Muscle layer of colon (tissue), 2 donors: Measurements from ENCODE around the gene RYR2.

ENCODE experiments used
- H3K27ac ChIP-seq: one replicate; pipeline ENCODE4 v1.7.0; 2013; ENCODE audit warnings: low read depth, mild to moderate bottlenecking, low read length, moderate library complexity
- H3K27me3 ChIP-seq, 2 donors: one replicate each; pipeline ENCODE4 v1.7.0; 2013; ENCODE audit warnings: low read length in 2 of 2, mild to moderate bottlenecking in 2 of 2; ENCODE audit not compliant: insufficient read depth in 2 of 2, control insufficient read depth in 1 of 2
- H3K36me3 ChIP-seq: one replicate; pipeline ENCODE4 v1.7.0; 2013; ENCODE audit warnings: mild to moderate bottlenecking, low read length; ENCODE audit not compliant: insufficient read depth
- H3K4me1 ChIP-seq: one replicate; pipeline ENCODE4 v1.7.0; 2013; ENCODE audit warnings: mild to moderate bottlenecking, low read length; ENCODE audit not compliant: insufficient read depth
- H3K4me3 ChIP-seq, 2 donors: one replicate each; pipeline ENCODE4 v1.7.0; 2013; ENCODE audit warnings: low read length in 2 of 2, low read depth in 1 of 2, mild to moderate bottlenecking in 1 of 2, moderate library complexity in 1 of 2
- H3K9ac ChIP-seq: one replicate; pipeline ENCODE4 v1.7.0; 2013; ENCODE audit warnings: low read length
- H3K9me3 ChIP-seq: one replicate; pipeline ENCODE4 v1.7.0; 2013; ENCODE audit warnings: mild to moderate bottlenecking, low read length
- donor health status: abdominal sarcoma.
- donor health status: Adenocarcinoma of cecum.

RYR2 gene

DNA sequence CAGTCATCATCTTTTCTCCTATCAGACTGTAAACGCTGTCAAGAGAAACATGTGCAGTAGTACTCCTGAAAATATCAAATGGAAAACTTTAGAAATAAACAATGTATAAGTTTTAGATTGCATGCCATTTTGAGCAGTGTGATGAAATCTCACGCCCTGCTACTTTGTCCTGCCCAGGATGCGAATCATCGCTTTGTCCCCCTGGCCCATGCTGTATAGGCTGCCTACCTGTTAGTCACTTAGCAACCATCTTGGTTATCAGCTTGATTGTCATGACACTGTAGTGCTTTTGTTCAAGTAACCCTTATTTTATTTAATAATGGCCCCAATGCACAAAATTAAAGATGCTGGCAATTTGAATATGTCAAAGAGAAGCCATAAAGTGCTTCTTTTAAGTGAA is 485.8 kb downstream of the RYR2 start:
- Histone ChIP-seq H3K36me3 (no peaks in the 10 kb centered on the region), H3K4me1 (no peaks in the 10 kb centered on the region), H3K9ac (no peak overlapping the region), H3K27ac (no peak overlapping the region), H3K4me3 (no peak overlapping the region), H3K9me3 (no peaks in the 10 kb centered on the region), H3K27me3 (no peaks in the 10 kb centered on the region)

DNA sequence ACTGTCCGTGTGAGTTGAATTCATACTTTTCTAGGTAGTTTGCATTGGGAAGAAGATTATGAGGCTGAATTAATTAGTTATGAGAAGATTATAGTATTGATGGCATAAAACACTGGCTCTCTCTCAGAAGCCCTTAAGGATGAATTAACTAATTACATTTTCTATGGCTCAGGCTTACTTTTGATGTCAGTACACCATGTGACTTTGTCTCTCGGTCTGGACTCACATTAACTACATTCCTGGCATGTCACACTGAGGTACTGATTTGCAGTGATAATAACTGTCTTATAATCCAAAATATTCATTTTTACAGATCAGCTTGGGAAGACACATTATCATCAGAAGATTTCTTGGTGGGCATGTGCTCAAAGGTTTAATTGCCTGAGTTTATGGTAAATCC is 486.6 kb downstream of the RYR2 start:
- Histone ChIP-seq H3K9ac (no peak overlapping the region), H3K27ac (no peak overlapping the region), H3K27me3 (no peaks in the 10 kb centered on the region), H3K36me3 (no peaks in the 10 kb centered on the region), H3K4me3 (no peak overlapping the region), H3K4me1 (no peaks in the 10 kb centered on the region), H3K9me3 (no peaks in the 10 kb centered on the region)

DNA sequence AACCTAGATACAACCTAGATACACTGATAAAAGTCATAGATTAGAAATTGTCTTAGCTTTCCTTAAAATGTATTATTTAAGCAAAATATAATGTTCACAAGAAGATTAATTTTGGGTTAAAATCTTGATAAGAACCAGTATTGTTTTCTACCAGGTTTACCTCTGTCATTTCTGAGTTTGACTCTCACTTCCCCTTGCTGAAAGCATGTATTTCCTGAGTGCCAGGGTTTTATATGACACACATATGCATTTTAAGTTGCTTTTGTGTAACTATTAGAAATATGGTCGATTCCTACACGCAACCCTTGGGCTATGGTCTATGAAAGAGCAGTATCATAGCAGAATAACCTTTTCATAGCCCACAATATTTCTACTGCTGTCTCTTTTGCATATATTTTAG is 497.1 kb downstream of the RYR2 start:
- H3K4me1 ChIP-seq, result no peaks in the 10 kb centered on the region
- no peaks in the 10 kb centered on the region for H3K36me3 ChIP-seq
- no peaks in the 10 kb centered on the region for H3K27me3 ChIP-seq
- no peak overlapping the region for H3K9ac ChIP-seq
- H3K9me3 ChIP-seq, result no peaks in the 10 kb centered on the region
- H3K27ac ChIP-seq, result no peak overlapping the region
- no peak overlapping the region for H3K4me3 ChIP-seq

DNA sequence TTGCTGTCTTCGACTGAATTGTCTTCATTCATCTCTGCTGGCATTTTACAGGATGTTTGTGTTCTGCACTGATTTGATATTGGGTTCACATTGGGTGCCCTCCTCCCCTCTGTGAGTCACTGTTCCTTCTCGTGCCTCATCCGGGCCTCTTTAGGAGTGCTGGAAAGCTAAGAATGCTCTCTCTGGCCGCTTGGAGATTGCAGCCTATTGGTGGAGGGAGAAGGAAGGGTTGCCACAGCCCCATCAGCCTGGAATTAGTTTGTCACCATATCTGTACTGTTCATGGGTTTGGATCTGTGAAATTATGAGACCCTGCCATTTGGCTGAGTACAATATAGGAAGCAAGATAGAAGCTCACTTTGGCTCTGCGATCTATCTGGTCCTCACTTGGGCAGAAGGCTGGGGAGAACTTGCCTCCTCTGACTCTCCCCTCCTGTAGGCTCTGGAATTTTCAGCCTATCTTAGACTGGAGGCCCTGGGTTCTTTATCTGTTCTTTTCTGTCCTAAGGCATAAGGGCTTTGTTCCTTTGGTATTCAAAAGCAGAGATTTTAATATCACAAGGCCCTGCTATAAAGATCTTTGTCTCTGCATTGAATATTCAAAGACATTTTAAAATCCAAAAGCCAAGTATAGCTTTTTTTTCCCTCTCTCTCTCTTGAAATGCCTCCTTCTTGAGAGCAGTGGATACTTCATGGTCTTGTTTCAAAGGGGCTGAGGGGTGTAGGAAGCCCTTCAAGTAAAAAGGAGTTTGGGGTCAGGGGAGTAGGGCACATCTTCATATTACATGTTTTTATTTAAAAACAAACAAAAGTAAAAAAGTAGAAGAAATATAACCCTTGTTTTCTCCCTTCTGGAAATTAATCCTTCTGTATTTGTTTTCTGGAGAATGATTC is 500.8 kb downstream of the RYR2 start:
- Histone ChIP-seq H3K4me1 (no peaks in the 10 kb centered on the region), H3K36me3 (no peaks in the 10 kb centered on the region), H3K27ac (no peak overlapping the region), H3K9ac (no peak overlapping the region), H3K27me3 (no peaks in the 10 kb centered on the region), H3K4me3 (no peak overlapping the region), H3K9me3 (no peaks in the 10 kb centered on the region)

DNA sequence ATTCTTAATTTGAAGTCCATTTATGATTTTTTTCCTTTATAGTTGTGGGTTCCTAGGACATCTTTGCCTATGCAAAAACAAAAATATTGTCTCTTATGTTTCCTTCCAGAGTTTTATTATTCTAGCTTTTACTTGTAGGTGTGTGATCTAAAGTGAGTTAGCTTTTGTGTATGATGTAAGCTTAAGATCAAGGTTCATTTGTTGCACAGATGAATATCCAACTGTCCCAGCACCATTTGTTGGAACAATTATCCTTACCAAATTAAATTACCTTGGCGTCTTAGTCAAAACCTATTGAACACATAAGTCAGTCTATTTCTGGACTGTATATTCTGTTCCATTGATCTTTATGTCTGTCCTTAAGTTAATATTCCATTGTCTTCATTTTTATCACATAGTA is 511.1 kb downstream of the RYR2 start:
- no peaks in the 10 kb centered on the region for H3K4me1 ChIP-seq
- no peaks in the 10 kb centered on the region for H3K36me3 ChIP-seq
- H3K4me3 ChIP-seq, result no peak overlapping the region
- H3K27me3 ChIP-seq, result no peaks in the 10 kb centered on the region
- H3K27ac ChIP-seq, result no peak overlapping the region
- no peaks in the 10 kb centered on the region for H3K9me3 ChIP-seq
- no peak overlapping the region for H3K9ac ChIP-seq

DNA sequence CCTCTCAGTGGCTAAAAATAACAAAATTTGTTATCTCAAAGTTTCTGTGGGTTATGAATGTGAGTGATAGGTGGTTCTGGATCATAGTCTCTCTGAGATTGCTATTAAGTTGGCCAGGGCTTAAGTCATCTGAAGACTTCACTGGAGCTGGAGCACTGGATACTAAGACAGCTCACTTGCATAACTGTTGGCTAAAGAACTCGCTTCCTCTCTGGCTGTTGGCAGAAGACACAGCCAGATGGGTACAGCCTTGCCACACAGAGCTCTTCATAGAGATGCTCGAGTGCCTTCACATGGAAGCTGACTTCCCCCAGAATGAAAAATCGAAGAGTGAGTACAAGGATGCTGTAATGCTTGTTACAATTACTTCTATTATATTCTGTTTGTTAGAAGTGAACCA is 514.9 kb downstream of the RYR2 start:
- no peak overlapping the region for H3K27ac ChIP-seq

DNA sequence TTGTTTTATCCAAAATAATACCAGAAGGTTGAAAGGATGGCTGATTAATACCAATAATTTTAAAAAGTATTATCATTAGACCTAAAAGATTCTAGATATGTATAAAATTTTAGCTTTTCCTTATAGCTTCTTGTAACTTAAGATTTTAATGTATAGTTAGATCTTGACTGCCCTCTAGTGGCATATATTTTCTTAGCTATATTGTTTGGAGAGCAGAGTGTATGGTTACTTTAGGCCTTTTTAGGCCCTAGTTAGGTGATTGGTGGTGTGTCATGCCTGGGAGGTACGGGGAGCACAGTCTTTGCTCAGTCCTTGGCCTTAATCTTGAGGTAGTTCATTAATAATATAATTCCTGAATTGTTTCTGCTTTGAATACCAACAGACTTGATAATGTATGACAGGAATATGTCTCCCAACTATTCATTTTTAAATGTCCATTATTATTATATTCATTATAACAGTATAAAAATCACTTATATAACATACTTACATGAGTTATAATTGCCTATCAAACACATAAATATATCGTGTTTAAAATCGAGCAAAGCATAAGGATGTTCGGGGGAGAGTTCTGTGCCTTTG is 520.3 kb downstream of the RYR2 start:
- Histone ChIP-seq H3K9me3 (no peaks in the 10 kb centered on the region), H3K4me1 (no peaks in the 10 kb centered on the region), H3K27me3 (no peaks in the 10 kb centered on the region), H3K27ac (no peak overlapping the region), H3K36me3 (no peaks in the 10 kb centered on the region), H3K4me3 (no peak overlapping the region), H3K9ac (no peak overlapping the region)

More for the DNA sequence above, 514.9 kb downstream of the RYR2 start:
- Histone ChIP-seq H3K36me3 (no peaks in the 10 kb centered on the region), H3K4me1 (no peaks in the 10 kb centered on the region), H3K9me3 (no peaks in the 10 kb centered on the region), H3K9ac (no peak overlapping the region), H3K27me3 (no peaks in the 10 kb centered on the region), H3K4me3 (no peak overlapping the region)

DNA sequence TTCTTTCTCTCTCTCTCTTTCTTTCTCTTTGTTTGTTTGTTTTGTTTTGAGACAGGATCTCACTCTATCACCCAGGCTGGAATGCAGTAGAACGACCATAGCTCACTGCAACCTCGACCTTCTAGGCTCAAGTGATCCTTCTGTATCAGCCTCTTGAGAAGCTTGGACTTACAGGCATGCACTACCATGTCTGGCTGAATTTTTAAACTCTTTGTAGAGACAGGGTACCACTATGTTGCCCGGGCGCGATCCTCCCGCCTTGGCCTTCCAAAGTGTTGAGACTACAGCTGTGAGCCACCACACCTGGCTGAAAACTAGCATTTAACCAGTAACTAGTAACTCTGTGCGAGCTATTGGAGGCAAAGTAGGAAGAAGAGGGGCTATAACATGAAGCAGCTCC is 523.3 kb downstream of the RYR2 start:
- Histone ChIP-seq H3K9ac (no peak overlapping the region), H3K27ac (no peak overlapping the region)

DNA sequence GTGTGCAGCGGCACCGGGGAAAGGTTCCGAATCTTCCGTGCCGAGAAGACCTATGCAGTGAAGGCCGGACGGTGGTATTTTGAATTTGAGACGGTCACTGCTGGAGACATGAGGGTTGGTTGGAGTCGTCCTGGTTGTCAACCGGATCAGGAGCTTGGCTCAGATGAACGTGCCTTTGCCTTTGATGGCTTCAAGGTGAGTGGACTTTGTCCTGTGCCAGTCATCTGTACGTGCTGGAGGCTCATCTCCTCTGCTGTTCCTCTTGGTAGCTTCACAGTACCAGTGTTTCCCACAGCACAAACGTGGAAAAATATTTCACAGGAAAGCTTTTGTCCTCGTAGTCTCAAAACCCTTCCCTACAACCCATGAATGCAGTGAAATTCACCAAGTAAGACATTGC is 524.6 kb downstream of the RYR2 start:
- Histone ChIP-seq H3K36me3 (no peaks in the 10 kb centered on the region), H3K9me3 (no peaks in the 10 kb centered on the region), H3K27ac (no peak overlapping the region), H3K9ac (no peak overlapping the region), H3K4me3 (no peak overlapping the region), H3K4me1 (no peaks in the 10 kb centered on the region), H3K27me3 (no peaks in the 10 kb centered on the region)

More for the DNA sequence above, 523.3 kb downstream of the RYR2 start:
- no peaks in the 10 kb centered on the region for H3K27me3 ChIP-seq
- H3K9me3 ChIP-seq, result no peaks in the 10 kb centered on the region
- H3K4me1 ChIP-seq, result no peaks in the 10 kb centered on the region
- H3K4me3 ChIP-seq, result no peak overlapping the region
- H3K36me3 ChIP-seq, result no peaks in the 10 kb centered on the region

DNA sequence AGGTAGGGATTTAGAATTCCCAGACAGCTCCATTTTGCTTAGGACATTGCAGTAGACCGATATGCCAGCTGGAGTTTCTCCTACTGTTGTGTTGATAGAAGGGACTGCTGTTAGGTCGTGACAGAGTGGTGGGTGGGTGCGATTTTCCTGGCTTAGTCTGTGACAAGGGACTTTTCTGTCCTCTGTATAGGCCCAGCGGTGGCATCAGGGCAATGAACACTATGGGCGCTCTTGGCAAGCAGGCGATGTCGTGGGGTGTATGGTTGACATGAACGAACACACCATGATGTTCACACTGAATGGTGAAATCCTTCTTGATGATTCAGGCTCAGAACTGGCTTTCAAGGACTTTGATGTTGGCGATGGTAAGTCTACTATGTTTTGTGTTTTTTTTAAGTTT is 527.0 kb downstream of the RYR2 start:
- Histone ChIP-seq H3K27me3 (no peaks in the 10 kb centered on the region), H3K4me3 (no peak overlapping the region)

DNA sequence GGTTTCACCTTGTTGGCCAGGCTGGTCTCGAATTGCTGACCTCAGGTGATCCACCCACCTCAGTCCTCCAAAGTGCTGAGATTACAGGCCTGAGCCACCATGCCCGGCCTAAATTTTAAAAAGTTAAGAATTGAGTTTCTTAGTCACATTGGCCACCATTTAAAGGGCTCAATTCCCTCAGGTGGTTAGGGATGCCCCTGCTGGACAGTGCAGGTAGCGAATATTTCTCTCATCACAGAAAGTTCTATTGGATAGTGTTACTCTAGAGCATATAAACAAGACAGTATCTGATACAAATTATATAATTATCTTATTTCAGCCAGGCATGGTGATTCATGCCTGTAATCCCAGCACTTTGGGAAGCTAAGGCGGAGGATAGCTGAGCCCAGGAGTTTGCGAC is 528.5 kb downstream of the RYR2 start:
- Histone ChIP-seq H3K9me3 (no peaks in the 10 kb centered on the region), H3K4me3 (no peak overlapping the region), H3K9ac (no peak overlapping the region), H3K27ac (no peak overlapping the region), H3K4me1 (no peaks in the 10 kb centered on the region), H3K27me3 (no peaks in the 10 kb centered on the region), H3K36me3 (no peaks in the 10 kb centered on the region)

More for the DNA sequence above, 527.0 kb downstream of the RYR2 start:
- no peaks in the 10 kb centered on the region for H3K36me3 ChIP-seq
- no peaks in the 10 kb centered on the region for H3K4me1 ChIP-seq
- no peak overlapping the region for H3K9ac ChIP-seq
- H3K9me3 ChIP-seq, result no peaks in the 10 kb centered on the region
- H3K27ac ChIP-seq, result no peak overlapping the region

DNA sequence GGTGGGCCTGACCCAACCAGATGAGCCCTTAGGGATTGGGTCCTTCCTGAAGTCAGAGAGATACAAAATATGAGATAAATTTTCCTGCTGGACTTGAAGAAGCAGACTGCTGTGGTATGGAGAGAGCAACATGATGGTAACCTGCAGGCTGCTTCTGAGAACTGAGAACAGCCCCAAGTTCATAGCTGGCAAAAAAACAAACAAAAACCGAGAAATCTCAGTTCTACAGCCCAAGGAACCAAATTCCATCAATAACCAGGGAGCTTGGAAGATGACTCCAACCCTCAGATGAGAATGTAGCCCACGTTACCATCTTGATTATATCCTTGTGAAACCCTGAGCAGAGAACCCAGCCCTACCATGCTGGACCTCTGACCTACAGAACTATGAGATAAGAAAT is 532.6 kb downstream of the RYR2 start:
- Histone ChIP-seq H3K4me3 (no peak overlapping the region), H3K27ac (no peak overlapping the region), H3K9me3 (no peaks in the 10 kb centered on the region), H3K27me3 (no peaks in the 10 kb centered on the region), H3K36me3 (no peaks in the 10 kb centered on the region), H3K9ac (no peak overlapping the region), H3K4me1 (no peaks in the 10 kb centered on the region)
